Effector memory CD8-positive, alpha-beta T cell (primary cell): ENCODE data around the gene ZNHIT6.

ENCODE experiments used
- ATAC-seq: fragments of 150-1000 bp; cut with Tn5 transposase; replicated peaks from 2 replicates; pipeline ENCODE4 v1.10.0; 2021; ENCODE audit warnings: mild to moderate bottlenecking, moderate library complexity
- DNase-seq, 3 experiments: peaks; one replicate each; pipeline ENCODE4 v3.0.0; 2021
- H3K27ac Mint-ChIP-seq, 2 donors: one replicate each; pipeline ENCODE4 v1.8.0; 2022; ENCODE audit warnings: mild to moderate bottlenecking in 2 of 2, mixed read lengths in 2 of 2, moderate library complexity in 2 of 2
- H3K27me3 Mint-ChIP-seq, 2 donors: one replicate each; pipeline ENCODE4 v1.8.0; 2022; ENCODE audit warnings: mixed read lengths in 2 of 2
- H3K36me3 Mint-ChIP-seq: one replicate; pipeline ENCODE4 v1.8.0; 2022; ENCODE audit warnings: mild to moderate bottlenecking, moderate library complexity, mixed read lengths; ENCODE audit not compliant: insufficient read depth
- H3K4me1 Mint-ChIP-seq, 2 donors: one replicate each; pipeline ENCODE4 v1.8.0; 2022; ENCODE audit warnings: low read depth in 2 of 2, mixed read lengths in 2 of 2
- H3K4me3 Mint-ChIP-seq, 2 donors: one replicate each; pipeline ENCODE4 v1.8.0; 2022; ENCODE audit warnings: mild to moderate bottlenecking in 2 of 2, mixed read lengths in 2 of 2, moderate library complexity in 2 of 2
- H3K9me3 Mint-ChIP-seq, 2 donors: one replicate each; pipeline ENCODE4 v1.8.0; 2022; ENCODE audit warnings: mixed read lengths in 2 of 2

ZNHIT6 gene

DNA sequence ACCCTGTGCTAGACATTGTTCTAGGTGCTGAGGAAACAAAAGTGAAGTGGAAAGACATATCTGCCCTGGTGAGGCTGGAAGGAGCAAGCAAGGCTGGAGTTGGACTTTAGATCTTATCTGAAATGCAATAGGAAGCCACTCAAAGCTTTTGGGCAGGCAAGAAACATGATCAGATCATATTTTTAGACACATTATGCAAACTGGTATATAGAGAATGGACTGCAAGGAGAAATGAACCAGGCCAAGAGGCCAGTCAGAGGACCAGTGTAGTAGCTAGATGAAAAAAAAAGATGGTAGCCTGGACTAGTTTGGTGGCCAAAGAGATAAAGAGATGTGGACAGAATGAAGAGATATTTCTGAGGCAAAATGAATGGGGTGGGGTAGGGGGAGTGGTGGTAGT lies 81.4 kb downstream of the ZNHIT6 start:
- ATAC-seq, result no peak
- H3K27ac Mint-ChIP-seq, result no peak overlapping the region

DNA sequence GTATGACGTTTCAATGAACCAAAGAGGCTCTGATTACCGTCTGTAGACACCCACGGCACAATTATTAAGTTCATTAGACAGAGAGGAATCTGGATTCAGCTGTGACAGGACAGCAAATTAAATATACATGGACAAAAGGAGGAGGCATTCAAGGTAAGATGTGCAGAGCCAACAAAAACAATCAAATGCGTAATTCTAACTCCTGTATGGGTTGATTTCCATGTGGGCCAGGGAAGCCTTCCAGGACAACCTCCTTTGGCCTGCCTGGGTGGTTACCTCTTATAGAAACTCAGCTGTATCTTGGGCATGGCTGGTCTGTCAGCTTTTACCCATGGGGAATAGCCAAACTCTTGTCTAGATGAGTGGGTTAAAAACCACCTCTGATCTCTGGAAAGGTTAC lies 83.9 kb downstream of the ZNHIT6 start:
- ATAC-seq (no peak), DNase-seq (no peak)
- H3K9me3 Mint-ChIP-seq, result peaks cover 10 to 32% of the 10 kb centered on the region in 2 donors
- H3K4me3 Mint-ChIP-seq, result no peak overlapping the region
- H3K36me3 Mint-ChIP-seq, result no peaks in the 10 kb centered on the region
- no peak overlapping the region for H3K27ac Mint-ChIP-seq
- H3K4me1 Mint-ChIP-seq, result no peaks in the 10 kb centered on the region
- H3K27me3 Mint-ChIP-seq, result no peaks in the 10 kb centered on the region

More for the DNA sequence above, 81.4 kb downstream of the ZNHIT6 start:
- Mint-ChIP-seq H3K27me3 (no peaks in the 10 kb centered on the region), H3K4me3 (no peak overlapping the region), H3K9me3 (peaks cover 6 to 22% of the 10 kb centered on the region in 2 donors), H3K4me1 (no peaks in the 10 kb centered on the region), H3K36me3 (no peaks in the 10 kb centered on the region)
- no peak for DNase-seq

DNA sequence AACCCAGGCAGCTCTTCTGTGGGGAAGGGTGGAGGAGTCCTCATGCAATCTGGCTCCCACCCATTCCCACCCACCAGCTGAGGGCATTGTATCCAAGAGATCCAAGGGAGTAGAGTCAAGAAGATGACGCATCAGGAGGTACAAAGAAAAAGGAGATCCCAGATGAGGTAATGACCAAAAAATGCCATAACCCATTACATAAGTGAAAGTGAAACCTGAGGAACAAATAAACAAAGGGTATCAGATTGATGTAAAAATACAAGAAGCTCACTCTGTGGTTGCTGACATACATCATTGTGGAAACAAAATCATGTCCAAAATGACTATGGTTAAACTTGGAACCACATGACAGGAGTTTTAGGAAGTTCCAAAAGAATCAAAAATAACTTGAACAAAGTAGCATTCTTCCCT lies 85.2 kb downstream of the ZNHIT6 start:
- DNase-seq, result no peak
- H3K36me3 Mint-ChIP-seq, result no peaks in the 10 kb centered on the region

DNA sequence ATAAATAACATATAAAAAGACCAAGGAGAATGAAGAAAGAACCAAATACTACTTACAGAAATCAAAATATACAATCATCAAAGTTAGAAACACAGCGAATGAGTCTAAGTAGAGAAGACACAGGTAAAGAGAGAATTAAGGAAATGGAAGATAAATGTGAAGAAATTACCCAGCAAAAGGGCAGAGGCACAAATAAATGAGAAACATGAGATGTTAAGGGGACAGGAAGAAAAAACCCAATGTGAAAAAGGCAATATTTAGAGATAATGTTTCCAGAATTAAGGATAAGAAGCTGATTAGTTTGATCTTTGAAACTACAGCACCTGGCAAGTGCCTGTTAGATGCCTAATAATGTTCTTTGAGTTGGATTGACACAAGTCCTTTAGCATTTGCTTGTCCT lies 86.8 kb downstream of the ZNHIT6 start:
- H3K27ac Mint-ChIP-seq, result no peak overlapping the region
- no peaks in the 10 kb centered on the region for H3K4me1 Mint-ChIP-seq
- H3K27me3 Mint-ChIP-seq, result no peaks in the 10 kb centered on the region
- no peaks in the 10 kb centered on the region for H3K36me3 Mint-ChIP-seq
- DNase-seq, result no peak
- H3K4me3 Mint-ChIP-seq, result no peak overlapping the region
- peaks cover 11 to 23% of the 10 kb centered on the region in 2 donors for H3K9me3 Mint-ChIP-seq
- ATAC-seq, result no peak

More for the DNA sequence above, 85.2 kb downstream of the ZNHIT6 start:
- H3K4me1 Mint-ChIP-seq, result no peaks in the 10 kb centered on the region
- no peak overlapping the region for H3K27ac Mint-ChIP-seq
- H3K9me3 Mint-ChIP-seq, result peaks cover 11 to 32% of the 10 kb centered on the region in 2 donors
- no peak overlapping the region for H3K4me3 Mint-ChIP-seq
- ATAC-seq, result no peak
- H3K27me3 Mint-ChIP-seq, result no peaks in the 10 kb centered on the region

DNA sequence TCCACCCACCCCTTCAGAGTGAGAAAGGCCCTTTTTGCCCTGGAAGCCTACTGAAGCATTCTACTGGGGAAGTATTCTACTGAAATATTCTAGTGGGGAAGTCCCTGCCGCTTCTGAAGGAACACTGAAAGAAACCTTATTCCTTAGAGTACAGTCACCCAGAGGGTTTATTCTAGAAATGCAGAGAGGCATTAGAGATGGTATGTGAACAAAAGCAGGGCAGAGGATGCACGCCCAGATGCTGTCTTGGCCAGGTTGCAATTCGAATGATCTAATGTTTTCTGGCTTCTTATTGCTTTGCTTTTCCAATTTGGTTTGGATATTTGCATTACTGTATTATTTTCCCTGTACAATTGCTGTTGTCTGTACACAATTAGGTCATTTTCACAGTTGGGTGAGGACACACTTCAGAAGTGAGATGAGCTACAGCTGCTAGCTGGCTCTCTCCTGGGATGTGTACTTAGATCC lies 90.6 kb downstream of the ZNHIT6 start:
- Mint-ChIP-seq H3K27ac (no peak overlapping the region), H3K4me1 (no peaks in the 10 kb centered on the region), H3K9me3 (peaks cover 9 to 18% of the 10 kb centered on the region in 2 donors), H3K27me3 (no peaks in the 10 kb centered on the region), H3K4me3 (no peak overlapping the region), H3K36me3 (no peaks in the 10 kb centered on the region)
- ATAC-seq, result no peak
- DNase-seq, result no peak

DNA sequence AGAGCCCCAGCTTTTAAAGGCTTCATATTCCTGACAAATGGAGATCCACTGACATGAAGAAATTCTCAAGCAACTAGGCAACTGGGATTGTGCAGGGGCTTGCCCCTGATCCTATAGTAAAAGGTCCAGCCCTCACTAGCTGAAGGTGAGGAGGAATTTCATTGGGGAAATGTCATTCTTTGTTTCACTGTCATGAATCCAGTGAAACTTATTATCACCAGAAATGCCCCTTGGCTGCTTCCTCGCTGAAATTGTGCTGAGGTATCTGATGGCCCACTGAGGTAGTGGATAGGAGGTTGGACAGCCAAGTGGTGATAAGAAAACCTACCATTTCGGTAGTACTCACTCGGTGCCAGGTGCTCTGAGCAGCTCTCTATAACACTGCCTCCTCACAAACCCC lies 91.5 kb downstream of the ZNHIT6 start:
- Mint-ChIP-seq H3K27ac (no peak overlapping the region), H3K36me3 (no peaks in the 10 kb centered on the region), H3K4me3 (no peak overlapping the region), H3K4me1 (no peaks in the 10 kb centered on the region), H3K9me3 (peaks cover 4 to 9% of the 10 kb centered on the region in 2 donors), H3K27me3 (no peaks in the 10 kb centered on the region)
- ATAC-seq, result no peak
- no peak for DNase-seq

DNA sequence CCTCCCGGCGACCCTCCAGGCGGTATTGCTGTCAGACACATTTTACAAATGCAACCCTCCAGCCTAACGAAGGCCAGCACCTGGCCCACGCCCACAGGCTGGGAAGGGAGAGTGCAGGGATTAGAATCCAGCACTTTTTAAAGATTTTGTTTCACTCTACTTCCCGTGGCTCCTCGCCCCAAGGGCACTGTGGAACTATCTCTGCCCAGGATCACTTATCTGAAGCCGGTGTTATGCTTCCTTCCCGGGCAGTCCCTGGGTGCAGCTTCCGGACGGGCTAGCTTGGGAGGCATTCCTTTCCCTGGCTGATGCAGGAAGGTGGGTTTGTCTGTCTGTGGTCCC lies 91.9 kb downstream of the ZNHIT6 start:
- Mint-ChIP-seq H3K9me3 (peaks cover 3 to 5% of the 10 kb centered on the region in 2 donors), H3K36me3 (no peaks in the 10 kb centered on the region), H3K27me3 (no peaks in the 10 kb centered on the region), H3K4me3 (no peak overlapping the region), H3K4me1 (no peaks in the 10 kb centered on the region), H3K27ac (no peak overlapping the region)
- ATAC-seq (no peak), DNase-seq (no peak)

DNA sequence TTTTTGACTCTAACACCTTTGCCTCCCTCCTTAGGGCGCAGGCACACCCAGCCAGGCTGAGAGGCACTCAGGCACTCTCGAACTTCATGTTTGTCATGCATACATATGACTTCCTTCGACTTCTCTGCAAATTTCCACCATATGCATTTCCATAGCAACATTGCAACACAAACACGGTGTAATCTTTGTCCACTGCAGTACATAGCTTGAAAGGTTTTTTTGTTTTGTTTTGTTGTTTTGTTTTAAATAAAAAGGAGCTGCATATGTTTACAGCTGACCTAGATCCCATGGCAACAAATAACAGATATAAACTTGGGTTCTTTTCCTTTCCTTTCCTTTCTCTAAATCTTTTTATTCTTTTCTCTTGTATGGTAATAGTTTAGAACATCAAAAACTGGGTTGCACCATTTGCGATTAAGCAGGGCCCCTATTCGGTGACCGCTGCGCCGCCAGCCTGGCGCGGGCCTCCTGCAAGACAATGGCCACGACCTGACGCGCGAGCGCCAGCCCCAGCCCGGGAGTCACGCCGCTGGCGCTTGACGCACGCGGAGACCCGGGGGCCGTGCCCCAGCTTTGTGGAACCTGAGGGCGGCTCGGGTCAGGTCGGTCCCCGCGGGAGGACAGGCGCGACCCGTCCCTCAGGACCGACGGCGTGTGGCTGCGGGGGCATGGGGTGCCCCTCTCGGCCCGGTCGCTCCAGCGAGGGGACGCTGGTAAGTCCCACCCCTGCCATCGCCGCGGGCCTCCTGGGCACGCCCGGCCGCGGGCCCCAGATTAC lies 92.5 kb downstream of the ZNHIT6 start:
- no peak for ATAC-seq

DNA sequence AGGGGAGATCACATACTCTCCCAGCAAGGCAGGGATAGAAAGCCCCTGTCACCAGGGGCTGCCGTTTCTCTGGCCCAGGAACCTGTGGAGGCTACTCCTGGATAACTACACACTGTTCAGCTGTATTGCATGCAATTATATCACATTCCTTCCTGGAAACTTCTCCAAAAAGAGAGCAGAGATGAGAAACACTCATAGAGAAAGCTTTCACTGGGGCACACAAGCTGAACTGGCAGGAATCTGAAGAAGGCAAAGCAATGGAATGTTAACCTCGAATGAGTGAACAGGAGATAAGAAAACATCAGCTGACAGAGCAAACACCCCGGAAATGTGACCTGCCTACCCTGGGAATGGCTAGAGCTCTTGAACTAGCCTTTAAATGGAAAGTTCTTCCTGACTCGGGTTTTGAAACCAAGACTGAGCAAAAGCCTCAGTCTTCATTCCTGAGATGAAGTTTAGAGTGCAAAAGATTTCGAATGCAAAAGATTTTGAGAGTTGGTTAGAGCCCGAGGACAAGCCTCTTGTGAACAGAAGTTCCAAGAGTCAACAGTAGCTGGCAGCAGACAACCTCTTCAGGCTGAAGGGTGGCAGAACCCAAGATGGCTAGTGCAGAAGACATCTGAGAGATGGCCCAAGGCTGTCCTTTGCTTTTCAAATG lies 95.4 kb downstream of the ZNHIT6 start:
- H3K27me3 Mint-ChIP-seq, result no peaks in the 10 kb centered on the region
- DNase-seq (no peak), ATAC-seq (no peak)
- H3K36me3 Mint-ChIP-seq, result no peaks in the 10 kb centered on the region
- H3K27ac Mint-ChIP-seq, result no peak overlapping the region
- no peaks in the 10 kb centered on the region for H3K9me3 Mint-ChIP-seq
- no peaks in the 10 kb centered on the region for H3K4me1 Mint-ChIP-seq
- no peak overlapping the region for H3K4me3 Mint-ChIP-seq

More for the DNA sequence above, 92.5 kb downstream of the ZNHIT6 start:
- Mint-ChIP-seq H3K27me3 (no peaks in the 10 kb centered on the region), H3K4me1 (no peaks in the 10 kb centered on the region), H3K4me3 (no peak overlapping the region), H3K9me3 (peaks cover 0 to 2% of the 10 kb centered on the region in 2 donors), H3K27ac (no peak overlapping the region), H3K36me3 (no peaks in the 10 kb centered on the region)
- no peak for DNase-seq

DNA sequence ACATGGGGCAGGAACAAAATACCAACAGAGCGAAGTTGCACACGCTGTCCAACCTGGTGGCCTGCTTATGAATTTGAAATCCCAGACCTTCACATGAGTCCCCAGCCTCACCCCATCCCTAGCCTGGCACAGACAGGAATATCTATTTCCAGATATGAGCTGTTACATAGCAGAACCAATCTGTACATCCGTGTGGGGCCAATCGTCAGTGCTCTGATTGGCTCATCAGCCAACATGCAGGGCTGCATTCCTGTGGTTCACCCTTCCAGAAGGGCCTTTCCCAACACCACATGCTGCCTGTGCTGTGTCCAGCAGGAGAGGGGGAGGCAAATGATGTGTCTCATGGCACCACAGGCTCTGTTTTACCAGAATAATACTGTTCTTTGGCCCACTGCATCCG lies 96.4 kb downstream of the ZNHIT6 start:
- Mint-ChIP-seq H3K27ac (no peak overlapping the region), H3K4me3 (no peak overlapping the region), H3K9me3 (no peaks in the 10 kb centered on the region), H3K4me1 (no peaks in the 10 kb centered on the region), H3K36me3 (no peaks in the 10 kb centered on the region), H3K27me3 (no peaks in the 10 kb centered on the region)
- DNase-seq (no peak), ATAC-seq (no peak)

DNA sequence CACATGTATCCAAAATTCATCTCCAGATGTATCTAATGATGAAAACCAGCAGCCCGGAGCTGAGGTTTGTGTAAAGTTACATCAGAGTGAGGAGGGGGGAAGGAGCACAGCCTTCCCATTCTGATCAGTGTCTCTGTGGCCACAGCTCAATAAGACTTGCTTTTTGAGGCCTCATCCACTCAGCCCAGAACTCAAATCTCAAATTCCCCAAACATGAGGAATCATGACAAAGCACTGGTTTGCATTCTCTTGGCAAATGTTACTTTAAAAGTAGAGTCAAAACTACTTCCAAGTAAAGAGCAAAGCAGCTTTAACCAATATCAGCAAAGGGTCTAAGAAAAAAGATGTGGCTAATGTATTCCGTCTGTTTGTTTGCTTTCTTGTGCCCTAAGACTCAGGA lies 96.8 kb downstream of the ZNHIT6 start:
- Mint-ChIP-seq H3K4me1 (no peaks in the 10 kb centered on the region), H3K27ac (no peak overlapping the region), H3K9me3 (no peaks in the 10 kb centered on the region), H3K27me3 (no peaks in the 10 kb centered on the region), H3K36me3 (no peaks in the 10 kb centered on the region), H3K4me3 (no peak overlapping the region)
- ATAC-seq (no peak), DNase-seq (no peak)

DNA sequence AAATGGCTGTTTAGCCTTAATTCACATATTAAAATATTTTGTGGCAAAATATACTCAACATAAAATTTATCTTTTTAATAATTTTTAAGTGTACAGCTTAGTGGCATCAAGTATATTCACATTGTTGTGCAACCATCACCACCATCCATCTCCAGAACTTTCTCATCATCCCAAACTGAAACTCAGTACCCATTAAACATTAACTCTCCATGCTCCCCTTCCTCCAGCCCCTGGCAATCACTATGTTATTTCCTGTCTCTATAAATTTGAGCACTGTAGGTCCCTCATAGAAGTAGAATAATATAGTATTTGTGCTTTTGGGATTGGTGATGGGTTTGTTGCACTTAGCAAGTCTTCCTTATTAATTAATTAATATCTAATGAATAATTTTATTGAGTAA lies 98.3 kb downstream of the ZNHIT6 start:
- no peaks in the 10 kb centered on the region for H3K9me3 Mint-ChIP-seq
- no peaks in the 10 kb centered on the region for H3K27me3 Mint-ChIP-seq
- no peaks in the 10 kb centered on the region for H3K36me3 Mint-ChIP-seq
- DNase-seq (no peak), ATAC-seq (no peak)
- no peak overlapping the region for H3K27ac Mint-ChIP-seq
- no peak overlapping the region for H3K4me3 Mint-ChIP-seq
- H3K4me1 Mint-ChIP-seq, result no peaks in the 10 kb centered on the region

DNA sequence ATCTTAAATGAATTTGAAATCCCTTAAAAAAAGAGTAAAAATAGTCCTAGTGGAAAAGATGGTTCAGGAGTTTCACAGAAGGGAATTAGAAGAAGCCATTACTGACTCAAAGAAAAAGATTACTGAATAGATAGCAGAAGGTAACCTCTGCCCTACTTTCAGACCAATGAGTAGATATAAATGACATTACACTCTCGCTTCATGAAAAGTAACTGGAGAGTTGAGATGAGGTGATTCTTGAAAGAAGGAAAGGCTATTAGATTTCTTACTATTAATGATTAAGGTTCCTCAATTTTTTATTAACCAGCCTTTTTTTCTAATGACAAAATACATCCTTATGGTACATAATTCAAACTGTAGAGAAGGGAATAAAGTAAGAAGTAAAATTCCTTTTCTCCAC lies 99.4 kb downstream of the ZNHIT6 start:
- no peak for ATAC-seq
- H3K4me3 Mint-ChIP-seq, result no peak overlapping the region

DNA sequence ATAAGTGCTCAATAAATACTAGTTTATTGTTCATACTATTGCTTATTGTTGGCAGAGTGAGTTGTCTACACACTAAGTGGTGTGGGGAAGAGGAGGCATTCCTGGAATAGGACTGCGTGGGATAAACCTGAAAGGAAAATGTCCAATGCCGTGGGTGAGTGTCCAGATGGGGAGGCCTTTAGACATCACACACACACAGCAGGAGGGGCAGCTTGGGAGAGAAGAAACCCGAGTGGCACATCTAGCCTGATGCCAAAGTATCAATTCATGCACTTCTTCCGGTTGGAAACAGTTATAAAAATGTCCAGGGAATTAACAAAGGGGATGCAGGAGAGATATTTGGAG lies 100.3 kb downstream of the ZNHIT6 start:
- H3K27ac Mint-ChIP-seq, result no peak overlapping the region
- DNase-seq (no peak), ATAC-seq (no peak)
- H3K36me3 Mint-ChIP-seq, result no peaks in the 10 kb centered on the region
- H3K4me3 Mint-ChIP-seq, result no peak overlapping the region
- no peaks in the 10 kb centered on the region for H3K9me3 Mint-ChIP-seq
- no peaks in the 10 kb centered on the region for H3K27me3 Mint-ChIP-seq
- no peaks in the 10 kb centered on the region for H3K4me1 Mint-ChIP-seq

More for the DNA sequence above, 99.4 kb downstream of the ZNHIT6 start:
- Mint-ChIP-seq H3K36me3 (no peaks in the 10 kb centered on the region), H3K4me1 (no peaks in the 10 kb centered on the region), H3K27ac (no peak overlapping the region), H3K27me3 (no peaks in the 10 kb centered on the region), H3K9me3 (no peaks in the 10 kb centered on the region)
- no peak for DNase-seq
